ENCODE measurements around the gene DNMT3L. TPM values are rescaled to one million over a fixed set of nuclear protein-coding genes. Genes with fewer than 3 reads are reported as not detected.

Gene DNMT3L
- 0.27 TPM for total RNA-seq

GRCh38 chr21:44261675-44262295 is at the start of gene DNMT3L:
DNMT3L (minus strand) TSS chr21:44261897; CDS start chr21:44261259, 638 bp downstream.

GRCh38 chr21:44299458-44300261 is 38.0 kb upstream of the DNMT3L start, which contains the start of gene PFKL:
PFKL (plus strand) TSS chr21:44300053; CDS start chr21:44300106, 53 bp downstream.

GRCh38 chr21:44285138-44285992 is 23.7 kb upstream of the DNMT3L start, which contains the start of gene AIRE:
AIRE (plus strand) TSS chr21:44285876; CDS start chr21:44286007, 131 bp downstream.

GRCh38 chr21:44240842-44241241 is 20.9 kb downstream of the DNMT3L start, which contains the start of gene ICOSLG:
ICOSLG (minus strand) TSS chr21:44240943; CDS start chr21:44240817, 126 bp downstream.

Other genes starting within 250 kb of the DNMT3L start
- 33.6 TPM for gene TRAPPC10, start 249.6 kb downstream of the DNMT3L start, total RNA-seq
- 13.7 TPM for gene PWP2, start 154.5 kb downstream of the DNMT3L start, total RNA-seq
- 46.9 TPM for gene GATD3, start 128.2 kb downstream of the DNMT3L start, total RNA-seq
- gene ICOSLG, start 21.0 kb downstream of the DNMT3L start, total RNA-seq, result 1.6 TPM
- 0.27 TPM for gene AIRE, start 24.0 kb upstream of the DNMT3L start, total RNA-seq
- 162 TPM for gene PFKL, start 38.2 kb upstream of the DNMT3L start, total RNA-seq
- 25.6 TPM for gene CFAP410, start 77.5 kb upstream of the DNMT3L start, total RNA-seq
- 3.0 TPM for gene TRPM2, start 91.7 kb upstream of the DNMT3L start, total RNA-seq
- 3.4 TPM for gene LRRC3, start 193.6 kb upstream of the DNMT3L start, total RNA-seq

Measured in camera-type eye (tissue), 1 donor.